ACC112 (cell line): Measurements from ENCODE around the gene HLA-DPA1.
"Not testable (repeated sequence)": the region's sequence is repeated elsewhere in the genome, so short reads cannot be mapped to it uniquely, and the experiment has no call there.

ENCODE experiments used
- H2AFZ ChIP-seq: fragments of 200-600 bp; sonication (generic); one replicate; pipeline ENCODE4 v1.6.0; 2017; ENCODE audit warnings: antibody characterized with exemption, low read length; ENCODE audit not compliant: unreplicated experiment
- H3K27ac ChIP-seq: fragments of 200-600 bp; sonication (generic); 2 replicates; pipeline ENCODE4 v1.5.1; 2014; ENCODE audit warnings: low read depth, mild to moderate bottlenecking, antibody characterized with exemption, low read length, moderate library complexity
- H3K27me3 ChIP-seq: fragments of 200-600 bp; sonication (generic); 2 replicates; pipeline ENCODE4 v1.6.1; 2014; ENCODE audit warnings: mild to moderate bottlenecking, antibody characterized with exemption, low read length, moderate library complexity, mixed read lengths; ENCODE audit not compliant: insufficient read depth
- H3K36me3 ChIP-seq: fragments of 200-600 bp; sonication (generic); 2 replicates; pipeline ENCODE4 v1.6.1; 2016; ENCODE audit warnings: mild to moderate bottlenecking, antibody characterized with exemption, low read length, moderate library complexity, mixed read lengths; ENCODE audit not compliant: insufficient read depth
- H3K4me1 ChIP-seq: fragments of 200-600 bp; sonication (generic); one replicate; pipeline ENCODE4 v1.6.1; 2016; ENCODE audit warnings: low read length, mixed read lengths; ENCODE audit not compliant: insufficient read depth, unreplicated experiment, control insufficient read depth
- H3K4me3 ChIP-seq: fragments of 200-600 bp; sonication (generic); 2 replicates; pipeline ENCODE4 v1.5.1; 2014; ENCODE audit warnings: mild to moderate bottlenecking, low read depth, low read length
- H3K79me2 ChIP-seq: fragments of 200-600 bp; sonication (generic); one replicate; pipeline ENCODE4 v1.6.0; 2016; ENCODE audit warnings: low read length; ENCODE audit not compliant: control insufficient read depth, unreplicated experiment, insufficient read depth

Gene HLA-DPA1

GRCh38 chr6:33063435-33063834, 10.0 kb downstream of the HLA-DPA1 start:
- not testable (repeated sequence) for H3K36me3 ChIP-seq, H3K27me3 ChIP-seq, H2AFZ ChIP-seq, H3K4me3 ChIP-seq, H3K27ac ChIP-seq, H3K79me2 ChIP-seq, H3K4me1 ChIP-seq

- no peaks in the 10 kb centered on the region for H3K79me2 ChIP-seq
- H3K36me3 ChIP-seq, result no peaks in the 10 kb centered on the region; the same call in 1 of the 2 replicates
- no peak overlapping the region for H3K4me3 ChIP-seq
- H3K27me3 ChIP-seq, result peaks cover 17% of the 10 kb centered on the region
- H3K4me1 ChIP-seq, result no peaks in the 10 kb centered on the region
- no peak overlapping the region for H2AFZ ChIP-seq
- H3K27ac ChIP-seq, result no peak overlapping the region
These were observed 11.5 kb downstream of the HLA-DPA1 start for GRCh38 chr6:33061987-33062386.

- no peak overlapping the region for H3K27ac ChIP-seq
- H3K4me1 ChIP-seq, result no peaks in the 10 kb centered on the region
- H3K79me2 ChIP-seq, result no peaks in the 10 kb centered on the region
- no peak overlapping the region for H2AFZ ChIP-seq
- no peak overlapping the region for H3K4me3 ChIP-seq
- H3K27me3 ChIP-seq, result peaks cover 24% of the 10 kb centered on the region
- H3K36me3 ChIP-seq, result no peaks in the 10 kb centered on the region
These were observed 16.0 kb downstream of the HLA-DPA1 start for GRCh38 chr6:33057222-33058150.

- no peak overlapping the region for H2AFZ ChIP-seq
These were observed 20.2 kb downstream of the HLA-DPA1 start for GRCh38 chr6:33053230-33053629.

GRCh38 chr6:33052627-33053026, 20.8 kb downstream of the HLA-DPA1 start:
- H3K79me2 ChIP-seq, result no peaks in the 10 kb centered on the region
- H3K36me3 ChIP-seq, result no peaks in the 10 kb centered on the region
- H2AFZ ChIP-seq, result no peak overlapping the region
- H3K27me3 ChIP-seq, result peaks cover 59% of the 10 kb centered on the region
- H3K27ac ChIP-seq, result no peak overlapping the region
- no peaks in the 10 kb centered on the region for H3K4me1 ChIP-seq
- no peak overlapping the region for H3K4me3 ChIP-seq

More at GRCh38 chr6:33053230-33053629, 20.2 kb downstream of the HLA-DPA1 start:
- no peak overlapping the region for H3K27ac ChIP-seq
- H3K4me3 ChIP-seq, result no peak overlapping the region
- no peaks in the 10 kb centered on the region for H3K36me3 ChIP-seq
- no peaks in the 10 kb centered on the region for H3K79me2 ChIP-seq
- H3K27me3 ChIP-seq, result peaks cover 59% of the 10 kb centered on the region
- H3K4me1 ChIP-seq, result no peaks in the 10 kb centered on the region

GRCh38 chr6:33050014-33050810, 23.2 kb downstream of the HLA-DPA1 start:
- H3K4me3 ChIP-seq, result no peak overlapping the region
- H3K79me2 ChIP-seq, result no peaks in the 10 kb centered on the region
- no peaks in the 10 kb centered on the region for H3K36me3 ChIP-seq
- H3K27ac ChIP-seq, result no peak overlapping the region
- H3K4me1 ChIP-seq, result no peaks in the 10 kb centered on the region
- no peak overlapping the region for H2AFZ ChIP-seq
- H3K27me3 ChIP-seq, result peaks cover 67% of the 10 kb centered on the region

- Histone ChIP-seq H3K4me3 (no peak overlapping the region), H3K36me3 (no peaks in the 10 kb centered on the region), H3K4me1 (no peaks in the 10 kb centered on the region), H3K27me3 (peaks cover 75% of the 10 kb centered on the region), H3K27ac (no peak overlapping the region), H2AFZ (no peak overlapping the region), H3K79me2 (no peaks in the 10 kb centered on the region)
These were observed 24.0 kb downstream of the HLA-DPA1 start for GRCh38 chr6:33049323-33050013.

GRCh38 chr6:33040157-33040556, 33.3 kb downstream of the HLA-DPA1 start:
- Histone ChIP-seq H3K36me3 (no peaks in the 10 kb centered on the region), H3K27me3 (peaks cover 69% of the 10 kb centered on the region), H3K79me2 (no peaks in the 10 kb centered on the region), H3K27ac (no peak overlapping the region), H2AFZ (no peak overlapping the region), H3K4me1 (no peaks in the 10 kb centered on the region), H3K4me3 (no peak overlapping the region)

- Histone ChIP-seq H2AFZ (no peak overlapping the region), H3K4me3 (no peak overlapping the region), H3K79me2 (no peaks in the 10 kb centered on the region), H3K4me1 (no peaks in the 10 kb centered on the region), H3K27me3 (peaks cover 90% of the 10 kb centered on the region), H3K36me3 (no peaks in the 10 kb centered on the region), H3K27ac (no peak overlapping the region)
These were observed 36.9 kb downstream of the HLA-DPA1 start for GRCh38 chr6:33036535-33036934.

- Histone ChIP-seq H3K27ac (no peak overlapping the region), H3K4me1 (no peaks in the 10 kb centered on the region), H3K79me2 (no peaks in the 10 kb centered on the region), H3K36me3 (no peaks in the 10 kb centered on the region), H2AFZ (no peak overlapping the region), H3K27me3 (peaks cover 96% of the 10 kb centered on the region), H3K4me3 (no peak overlapping the region)
These were observed 38.9 kb downstream of the HLA-DPA1 start for GRCh38 chr6:33034554-33034953.
